H9 (cell line): ENCODE measurements around the gene P2RY14. TPM values are rescaled to one million over a fixed set of nuclear protein-coding genes. Genes with fewer than 3 reads are reported as not detected.

Experiments used
- DNase-seq: peaks from one replicate; pipeline ENCODE4 v3.0.0-alpha.2; 2017
- H2AFZ ChIP-seq: one replicate; pipeline ENCODE4 v1.6.1; 2013; ENCODE audit warnings: mild to moderate bottlenecking, low read length, control low read depth, moderate library complexity
- H2AK5ac ChIP-seq: 2 replicates; pipeline ENCODE4 v1.6.1; 2013; ENCODE audit warnings: low read length, control low read depth, mixed read lengths; ENCODE audit not compliant: insufficient read length
- H2BK120ac ChIP-seq: one replicate; pipeline ENCODE4 v1.6.1; 2013; ENCODE audit warnings: low read depth, mild to moderate bottlenecking, low read length, control low read depth, inconsistent platforms; ENCODE audit not compliant: poor library complexity, severe bottlenecking
- H2BK12ac ChIP-seq: 2 replicates; pipeline ENCODE4 v1.6.1; 2013; ENCODE audit warnings: low read length, control low read depth, mixed read lengths, low read depth; ENCODE audit not compliant: insufficient read length
- H2BK15ac ChIP-seq: 2 replicates; pipeline ENCODE4 v1.6.1; 2013; ENCODE audit warnings: low read depth, low read length, control low read depth
- H2BK20ac ChIP-seq: one replicate; pipeline ENCODE4 v1.6.1; 2013; ENCODE audit warnings: low read depth, mild to moderate bottlenecking, low read length, control low read depth, inconsistent platforms; ENCODE audit not compliant: poor library complexity, severe bottlenecking
- H2BK5ac ChIP-seq: 2 replicates; pipeline ENCODE4 v1.6.1; 2013; ENCODE audit warnings: low read length, control low read depth, mixed read lengths; ENCODE audit not compliant: insufficient read length
- H3K14ac ChIP-seq: 2 replicates; pipeline ENCODE4 v1.6.1; 2013; ENCODE audit warnings: low read length, control low read depth; ENCODE audit not compliant: insufficient read depth
- H3K18ac ChIP-seq: 2 replicates; pipeline ENCODE4 v1.6.1; 2013; ENCODE audit warnings: low read depth, mild to moderate bottlenecking, mixed read lengths, low read length, control low read depth; ENCODE audit not compliant: insufficient read length
- H3K23ac ChIP-seq: 2 replicates; pipeline ENCODE4 v1.6.1; 2013; ENCODE audit warnings: low read length, control low read depth, mixed read lengths, low read depth; ENCODE audit not compliant: insufficient read length
- H3K23me2 ChIP-seq: 2 replicates; pipeline ENCODE4 v1.6.1; 2013; ENCODE audit warnings: low read depth, mild to moderate bottlenecking, mixed read lengths, low read length, control low read depth; ENCODE audit not compliant: insufficient read length, poor library complexity, severe bottlenecking
- H3K27ac ChIP-seq: 2 replicates; pipeline ENCODE4 v1.5.1; 2013; ENCODE audit warnings: low read length, control low read depth, mixed read lengths, low read depth; ENCODE audit not compliant: insufficient read length
- H3K27me3 ChIP-seq: 2 replicates; pipeline ENCODE4 v1.6.1; 2013; ENCODE audit warnings: low read length, control low read depth, inconsistent platforms; ENCODE audit not compliant: insufficient read depth
- H3K4ac ChIP-seq: 2 replicates; pipeline ENCODE4 v1.6.1; 2013; ENCODE audit warnings: low read depth, mild to moderate bottlenecking, control low read depth, inconsistent platforms, low read length, moderate library complexity
- H3K4me1 ChIP-seq: 2 replicates; pipeline ENCODE4 v1.6.1; 2013; ENCODE audit warnings: low read length, control low read depth, inconsistent platforms; ENCODE audit not compliant: insufficient read depth
- H3K4me2 ChIP-seq: 2 replicates; pipeline ENCODE4 v1.6.1; 2013; ENCODE audit warnings: low read length, control low read depth, mixed read lengths; ENCODE audit not compliant: insufficient read length, insufficient read depth
- H3K56ac ChIP-seq: 2 replicates; pipeline ENCODE4 v1.6.1; 2013; ENCODE audit warnings: low read depth, mild to moderate bottlenecking, mixed read lengths, low read length, control low read depth; ENCODE audit not compliant: insufficient read length
- H3K79me1 ChIP-seq: 2 replicates; pipeline ENCODE4 v1.6.1; 2013; ENCODE audit warnings: low read depth, mild to moderate bottlenecking, moderate library complexity, low read length, control low read depth, inconsistent platforms; ENCODE audit not compliant: insufficient read depth, poor library complexity, severe bottlenecking
- H3K79me2 ChIP-seq: 2 replicates; pipeline ENCODE4 v1.6.1; 2013; ENCODE audit warnings: low read length, control low read depth, inconsistent platforms; ENCODE audit not compliant: insufficient read depth
- H3K9ac ChIP-seq: 2 replicates; pipeline ENCODE4 v1.6.1; 2013; ENCODE audit warnings: low read length, control low read depth, mixed read lengths; ENCODE audit not compliant: insufficient read length; ENCODE audit errors: extremely low read depth
- H3K9me3 ChIP-seq: one replicate; pipeline ENCODE4 v1.6.1; 2013; ENCODE audit warnings: low read depth, low read length, inconsistent platforms; ENCODE audit not compliant: control insufficient read depth
- H3T11ph ChIP-seq: one replicate; pipeline ENCODE4 v1.6.1; 2013; ENCODE audit warnings: mild to moderate bottlenecking, low read length, control low read depth, inconsistent platforms
- H4K20me1 ChIP-seq: one replicate; pipeline ENCODE4 v1.6.1; 2013; ENCODE audit not compliant: control insufficient read depth, insufficient read length, insufficient read depth
- H4K5ac ChIP-seq: 2 replicates; pipeline ENCODE4 v1.6.1; 2013; ENCODE audit warnings: low read depth, mild to moderate bottlenecking, mixed read lengths, low read length, control low read depth; ENCODE audit not compliant: insufficient read length
- H4K8ac ChIP-seq: replicated peaks from 2 replicates; pipeline ENCODE4 v1.6.1; 2013; ENCODE audit warnings: low read length, control low read depth, mixed read lengths, low read depth; ENCODE audit not compliant: insufficient read length
- H4K91ac ChIP-seq: 2 replicates; pipeline ENCODE4 v1.6.1; 2013; ENCODE audit warnings: low read depth, mild to moderate bottlenecking, moderate library complexity, mixed read lengths, low read length, control low read depth; ENCODE audit not compliant: insufficient read length
- H3K27ac Mint-ChIP-seq, 3 experiments: 2 replicates in 2 of 3; 3 replicates in 1 of 3; pipeline ENCODE4 v1.8.0; 2020 to 2021; ENCODE audit warnings: mixed read lengths in 3 of 3, mild to moderate bottlenecking in 1 of 3, moderate library complexity in 1 of 3
- H3K27me3 Mint-ChIP-seq: 2 replicates; pipeline ENCODE4 v1.8.0; 2021; ENCODE audit warnings: low read depth, mild to moderate bottlenecking, moderate library complexity, mixed read lengths
- H3K36me3 Mint-ChIP-seq, 3 experiments: 2 replicates in 2 of 3; 3 replicates in 1 of 3; pipeline ENCODE4 v1.8.0; 2020 to 2021; ENCODE audit warnings: low read depth in 3 of 3, mixed read lengths in 3 of 3; ENCODE audit not compliant: insufficient read depth in 1 of 3
- H3K4me1 Mint-ChIP-seq, 2 experiments: 2 replicates each; pipeline ENCODE4 v1.8.0; 2020; ENCODE audit warnings: mixed read lengths in 2 of 2
- H3K4me3 Mint-ChIP-seq, 2 experiments: 2 replicates in 1 of 2; 3 replicates in 1 of 2; pipeline ENCODE4 v1.8.0; 2020 to 2021; ENCODE audit warnings: mild to moderate bottlenecking in 2 of 2, mixed read lengths in 2 of 2, moderate library complexity in 1 of 2
- H3K9me3 Mint-ChIP-seq, 2 experiments: 2 replicates in 1 of 2; 3 replicates in 1 of 2; pipeline ENCODE4 v1.8.0; 2020; ENCODE audit warnings: mild to moderate bottlenecking in 2 of 2, mixed read lengths in 2 of 2, moderate library complexity in 1 of 2
- CTCF ChIP-seq: fragments of 200-600 bp; sonication (generic); conservative IDR thresholded peaks from 3 replicates; pipeline ENCODE4 v1.8.0; 2021; ENCODE audit warnings: antibody characterized with exemption, mild to moderate bottlenecking
- WGBS: extraction: QIAGEN DNeasy Blood & Tissue Kit; methylation state at CpG from one replicate; pipeline ENCODE4 v1.1.7; 2013; ENCODE audit warnings: missing lambda C conversion rate, low lambda C conversion rate, mixed read lengths; ENCODE audit not compliant: insufficient read length; ENCODE audit errors: extremely low coverage; 5-methylcytosine and 5-hydroxymethylcytosine counted together
- total RNA-seq: library from RNA; stranded (reverse); gene quantifications from 2 replicates; pipeline ENCODE4 v1.2.1, GENCODE V29; 2021

P2RY14 gene
- total RNA-seq, 1 experiment from 2014 or later: not detected

GRCh38 chr3:151192545-151192944 lies 85.8 kb downstream of the P2RY14 start:
- no peaks in the 10 kb centered on the region for H3K79me2 ChIP-seq
- H3K79me1 ChIP-seq: no peaks in the 10 kb centered on the region
- no peak overlapping the region for H2AK5ac ChIP-seq
- no peak overlapping the region for H3K4me3 Mint-ChIP-seq
- no peaks in the 10 kb centered on the region for H3K4me1 Mint-ChIP-seq
- no peaks in the 10 kb centered on the region for H3K27me3 ChIP-seq
- H3K14ac ChIP-seq: no peak overlapping the region
- WGBS: no CpG with 5 or more reads among the region's 6 CpGs
- H3K9ac ChIP-seq: no peak overlapping the region
- no peaks in the 10 kb centered on the region for H3K9me3 ChIP-seq
- H2BK20ac ChIP-seq: no peak overlapping the region
- no peaks in the 10 kb centered on the region for H3K23me2 ChIP-seq
- no peak for TF ChIP-seq CTCF
- H3K56ac ChIP-seq: no peak overlapping the region
- H2AFZ ChIP-seq: no peak overlapping the region
- H3K36me3 Mint-ChIP-seq: peaks cover 7 to 26% (median 18%) of the 10 kb centered on the region in 3 experiments; a peak in 6 of 7 replicates
- DNase-seq: no peak
- H2BK12ac ChIP-seq: no peak overlapping the region
- H4K8ac ChIP-seq: no peak overlapping the region
- H3K27me3 Mint-ChIP-seq: no peaks in the 10 kb centered on the region
- H3K4me2 ChIP-seq: no peak overlapping the region
- H2BK120ac ChIP-seq: no peak overlapping the region
- H3K27ac Mint-ChIP-seq: no peak overlapping the region; a peak in 1 of 7 replicates
- no peak overlapping the region for H4K91ac ChIP-seq
- no peaks in the 10 kb centered on the region for H4K20me1 ChIP-seq
- H3T11ph ChIP-seq: no peak overlapping the region
- no peak overlapping the region for H4K5ac ChIP-seq
- H2BK5ac ChIP-seq: no peak overlapping the region
- H2BK15ac ChIP-seq: no peak overlapping the region
- no peak overlapping the region for H3K27ac ChIP-seq
- H3K18ac ChIP-seq: no peak overlapping the region
- H3K23ac ChIP-seq: no peak overlapping the region
- H3K4me1 ChIP-seq: no peaks in the 10 kb centered on the region
- H3K9me3 Mint-ChIP-seq: no peaks in the 10 kb centered on the region
- H3K4ac ChIP-seq: no peak overlapping the region
